OCI-LY7 (cell line): ENCODE data around the gene RSRP1.

Experiments used
- CTCF ChIP-seq: fragments of 200-600 bp; sonication (generic); conservative IDR thresholded peaks from 2 replicates; pipeline ENCODE4 v1.5.1; 2014; ENCODE audit warnings: mild to moderate bottlenecking, antibody characterized with exemption, low read length, moderate library complexity, mixed read lengths
- EZH2phosphoT487 ChIP-seq: fragments of 200-600 bp; sonication (generic); IDR thresholded peaks from 2 replicates; pipeline ENCODE4 v1.6.1; 2018; ENCODE audit warnings: low read depth, borderline replicate concordance, mild to moderate bottlenecking, mixed run types, antibody characterized with exemption, low read length, moderate library complexity, mixed read lengths

GRCh38 chr1:25196830-25197229 lies 50.4 kb downstream of the RSRP1 start:
- no peak for TF ChIP-seq EZH2phosphoT487
- TF ChIP-seq CTCF, result no peak
